ENCODE data around the gene ANKRD11. TPM values are rescaled to one million over a fixed set of nuclear protein-coding genes. Genes with fewer than 3 reads are reported as not detected.
A peak's percentile ranks its signal among the peaks of the same experiment; 100 is the strongest.

Gene ANKRD11
- polyA plus RNA-seq, 1 donor from 2014 or later: 32.5 TPM

GRCh38 chr16:89290887-89291286, 199.5 kb downstream of the ANKRD11 start:
- H2AFZ ChIP-seq (ENCODE audit: low read depth, low read length): no peak overlapping the region
- H3F3A ChIP-seq (ENCODE audit: insufficient read depth, low read length, poor library complexity, severe bottlenecking): no peaks in the 10 kb centered on the region
- TF ChIP-seq SMC3 (conservative IDR thresholded peaks at IDR 0.05; ENCODE audit: poor library complexity) (no peak), EZH2 (IDR thresholded peaks at IDR 0.05; ENCODE audit: borderline replicate concordance, insufficient read depth, low read length, poor library complexity, severe bottlenecking) (no peak), MXI1 (conservative IDR thresholded peaks at IDR 0.05; ENCODE audit: poor library complexity, severe bottlenecking) (no peak), CTCF (IDR thresholded peaks at IDR 0.05; ENCODE audit: poor library complexity, severe bottlenecking) (no peak)
- peaks cover 4% of the 10 kb centered on the region for H3K36me3 ChIP-seq (ENCODE audit: insufficient read depth, low read length)
- no peak overlapping the region for H3K4me2 ChIP-seq (ENCODE audit: low read length)
- H3K9me3 ChIP-seq (ENCODE audit: low read length): no peaks in the 10 kb centered on the region
- no peaks in the 10 kb centered on the region for H4K20me1 ChIP-seq (ENCODE audit: insufficient read depth)
- no peak overlapping the region for H3K4me3 ChIP-seq (ENCODE audit: low read length)
- no peaks in the 10 kb centered on the region for H3K79me2 ChIP-seq (replicated peaks; ENCODE audit: insufficient read depth, low read length)
- no peak overlapping the region for H3K9ac ChIP-seq (ENCODE audit: low read length)
- no peaks in the 10 kb centered on the region for H3K27me3 ChIP-seq (ENCODE audit: insufficient read depth, low read depth, low read length)
- no peaks in the 10 kb centered on the region for H3K9me2 ChIP-seq (ENCODE audit: insufficient read depth, low read length)
- H3K27ac ChIP-seq (ENCODE audit: low read length): no peak overlapping the region

GRCh38 chr16:89290472-89290871, 199.9 kb downstream of the ANKRD11 start:
- no peak overlapping the region for H3K4me2 ChIP-seq (ENCODE audit: low read length)
- H3K27me3 ChIP-seq (ENCODE audit: insufficient read depth, low read depth, low read length): no peaks in the 10 kb centered on the region
- H3K79me2 ChIP-seq (replicated peaks; ENCODE audit: insufficient read depth, low read length): no peaks in the 10 kb centered on the region
- no peak overlapping the region for H3K27ac ChIP-seq (ENCODE audit: low read length)
- no peaks in the 10 kb centered on the region for H3K9me3 ChIP-seq (ENCODE audit: low read length)
- H3K4me3 ChIP-seq (ENCODE audit: low read length): no peak overlapping the region
- H2AFZ ChIP-seq (ENCODE audit: low read depth, low read length): no peak overlapping the region
- no peak overlapping the region for H3K9ac ChIP-seq (ENCODE audit: low read length)
- no peaks in the 10 kb centered on the region for H4K20me1 ChIP-seq (ENCODE audit: insufficient read depth)
- TF ChIP-seq EP300 (conservative IDR thresholded peaks at IDR 0.05; ENCODE audit: poor library complexity, severe bottlenecking): no peak
- no peak for TF ChIP-seq TAF1 (IDR thresholded peaks at IDR 0.05; ENCODE audit: low read depth)
- no peak for TF ChIP-seq RAD21 (conservative IDR thresholded peaks at IDR 0.05)
- no peaks in the 10 kb centered on the region for H3F3A ChIP-seq (ENCODE audit: insufficient read depth, low read length, poor library complexity, severe bottlenecking)
- H3K36me3 ChIP-seq (ENCODE audit: insufficient read depth, low read length): peaks cover 4% of the 10 kb centered on the region
- no peaks in the 10 kb centered on the region for H3K9me2 ChIP-seq (ENCODE audit: insufficient read depth, low read length)

GRCh38 chr16:89289428-89290395, 200.6 kb downstream of the ANKRD11 start:
- no peak overlapping the region for H3K4me3 ChIP-seq (ENCODE audit: low read length)
- no peak overlapping the region for H2AFZ ChIP-seq (ENCODE audit: low read depth, low read length)
- H3K9me3 ChIP-seq (ENCODE audit: low read length): no peaks in the 10 kb centered on the region
- TF ChIP-seq RAD21 (conservative IDR thresholded peaks at IDR 0.05) (peak; percentile 30), MXI1 (conservative IDR thresholded peaks at IDR 0.05; ENCODE audit: poor library complexity, severe bottlenecking) (no peak), SMC3 (conservative IDR thresholded peaks at IDR 0.05; ENCODE audit: poor library complexity) (peak; percentile 42), CTCF (IDR thresholded peaks at IDR 0.05; ENCODE audit: poor library complexity, severe bottlenecking) (peak; percentile 53)
- no peaks in the 10 kb centered on the region for H3K9me2 ChIP-seq (ENCODE audit: insufficient read depth, low read length)
- H3K36me3 ChIP-seq (ENCODE audit: insufficient read depth, low read length): peaks cover 4% of the 10 kb centered on the region
- no peaks in the 10 kb centered on the region for H3K79me2 ChIP-seq (replicated peaks; ENCODE audit: insufficient read depth, low read length)
- no peak overlapping the region for H3K27ac ChIP-seq (ENCODE audit: low read length)
- H4K20me1 ChIP-seq (ENCODE audit: insufficient read depth): no peaks in the 10 kb centered on the region
- H3F3A ChIP-seq (ENCODE audit: insufficient read depth, low read length, poor library complexity, severe bottlenecking): no peaks in the 10 kb centered on the region
- H3K27me3 ChIP-seq (ENCODE audit: insufficient read depth, low read depth, low read length): no peaks in the 10 kb centered on the region
- H3K4me2 ChIP-seq (ENCODE audit: low read length): no peak overlapping the region
- no peak overlapping the region for H3K9ac ChIP-seq (ENCODE audit: low read length)
